GM18868 (cell line): ENCODE results near the gene TBC1D22B.

ENCODE experiments used
- ATAC-seq: cut with Tn5 transposase; IDR thresholded peaks from one replicate; pipeline ENCODE4 v1.9.1; 2021; ENCODE audit warnings: mild to moderate bottlenecking, moderate library complexity; ENCODE audit not compliant: unreplicated experiment

TBC1D22B gene

DNA sequence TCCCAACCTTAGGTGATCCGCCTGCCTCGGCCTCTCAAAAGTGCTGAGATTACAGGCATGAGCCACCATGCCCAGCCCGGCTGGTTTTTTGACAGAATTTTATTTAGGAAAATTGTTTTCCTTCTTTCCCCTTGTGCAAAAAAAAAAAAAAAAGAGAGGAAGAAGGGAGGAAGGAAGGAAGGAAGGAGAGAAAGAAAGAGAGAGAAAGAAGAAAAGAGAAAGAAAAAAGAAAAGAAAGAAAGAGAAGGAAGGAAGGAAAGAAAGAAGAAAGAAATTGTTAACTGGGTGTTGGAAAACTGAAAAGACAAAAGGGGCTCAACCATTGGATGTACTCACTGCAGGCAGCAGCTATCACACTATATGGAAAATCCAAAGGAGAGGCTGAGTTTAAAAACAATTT is 94.8 kb downstream of the TBC1D22B start:
- ATAC-seq = no peak

DNA sequence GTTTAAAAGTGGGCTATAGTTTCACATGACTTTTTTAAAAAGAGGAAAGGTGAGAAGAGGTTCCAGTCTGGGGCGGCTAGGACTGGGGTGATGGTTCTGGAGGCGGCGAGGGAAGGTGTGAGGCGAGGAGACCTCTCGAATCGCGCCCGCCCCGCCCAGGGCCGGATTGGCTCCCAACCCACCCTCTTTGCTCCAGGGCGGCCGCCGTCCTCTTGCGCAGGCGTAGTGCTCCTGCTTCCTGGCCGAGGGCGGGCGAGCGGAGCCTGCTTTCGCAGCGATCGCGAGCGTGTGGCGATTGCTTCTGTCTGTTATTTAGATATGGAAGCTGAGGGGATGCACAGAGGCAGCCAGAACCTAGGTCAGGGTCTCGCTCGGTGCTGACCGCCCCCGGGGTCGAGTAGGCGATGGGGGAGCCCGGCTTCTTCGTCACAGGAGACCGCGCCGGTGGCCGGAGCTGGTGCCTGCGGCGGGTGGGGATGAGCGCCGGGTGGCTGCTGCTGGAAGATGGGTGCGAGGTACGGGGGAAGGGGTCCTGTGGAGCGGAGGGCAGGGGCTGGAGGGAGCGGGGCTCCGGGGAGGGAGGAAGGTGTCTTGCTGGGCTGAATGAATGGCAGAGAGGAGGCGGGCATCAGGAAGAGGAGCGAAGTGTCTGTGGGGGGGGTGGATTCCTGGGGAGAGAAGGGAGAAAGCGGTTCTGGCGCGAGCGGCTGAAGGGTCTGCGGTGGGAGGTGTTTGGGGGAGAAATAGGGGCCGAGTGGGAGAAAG is 96.4 kb downstream of the TBC1D22B start, which contains the start of gene RNF8:
TSS of gene RNF8 (plus strand) at position 223 of the 765 bp plus-strand sequence. CDS start at position 405, 182 bp downstream.
- ATAC-seq = peak; percentile 94

DNA sequence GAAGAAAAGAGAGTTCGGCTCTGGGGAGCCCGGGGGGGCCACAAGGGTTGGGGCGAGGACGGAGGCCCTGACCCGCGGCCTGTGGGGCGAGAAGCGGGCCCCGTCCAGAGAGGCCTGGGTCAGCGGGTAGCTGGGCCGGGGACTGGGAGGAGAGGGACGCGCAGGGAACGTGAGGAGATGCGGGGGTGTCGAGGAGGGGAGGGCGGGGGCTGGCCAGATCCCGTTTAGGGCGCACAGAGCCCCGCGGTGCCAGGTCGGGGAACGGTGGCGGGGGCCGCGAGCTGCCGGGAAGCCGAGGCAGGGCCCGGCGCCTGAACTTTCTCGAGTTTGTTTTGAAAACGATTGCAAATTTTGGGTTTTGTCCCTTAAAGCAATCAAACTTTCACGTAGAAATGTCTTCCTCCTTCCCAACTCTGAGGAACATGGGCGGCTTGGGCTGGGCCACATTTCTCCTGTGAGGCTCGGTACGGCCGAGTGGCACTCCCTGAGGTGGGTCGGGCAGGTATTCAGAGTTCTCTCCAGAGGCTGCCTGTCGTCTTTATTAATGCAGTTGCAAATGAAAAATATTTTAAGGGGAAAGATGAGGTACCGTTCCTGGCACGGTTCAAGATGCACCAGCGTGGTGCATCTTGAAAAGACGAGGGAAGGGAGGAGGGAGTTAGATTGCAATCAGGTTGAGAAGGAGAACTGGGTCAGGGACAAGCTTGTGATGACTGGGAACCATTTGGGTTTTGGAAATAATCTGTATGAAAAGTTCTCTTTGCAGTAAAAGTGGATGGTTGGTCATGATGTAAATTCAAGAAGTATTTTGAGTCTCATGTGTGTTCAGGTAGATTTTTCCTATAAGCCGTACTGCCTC is 97.2 kb downstream of the TBC1D22B start:
- ATAC-seq = no peak

DNA sequence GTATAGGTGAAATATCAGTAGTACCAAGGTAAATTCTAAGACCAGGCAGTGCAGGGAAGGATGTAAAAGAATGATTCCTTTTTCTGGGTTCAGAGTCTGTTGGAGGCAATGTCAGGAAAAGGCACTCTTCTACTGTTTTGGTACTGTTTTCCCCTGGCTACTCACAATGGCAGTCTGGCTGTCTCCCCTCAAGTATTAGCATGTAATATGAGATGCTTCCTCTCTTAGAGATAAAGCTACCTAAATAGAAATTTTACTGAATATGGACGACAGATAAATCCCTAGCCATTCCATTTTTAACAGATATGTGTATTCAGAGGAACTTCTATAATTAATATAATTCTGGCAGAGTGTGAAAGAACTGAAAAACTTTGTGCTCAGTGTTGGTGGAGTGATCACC is 99.7 kb downstream of the TBC1D22B start:
- ATAC-seq = no peak

DNA sequence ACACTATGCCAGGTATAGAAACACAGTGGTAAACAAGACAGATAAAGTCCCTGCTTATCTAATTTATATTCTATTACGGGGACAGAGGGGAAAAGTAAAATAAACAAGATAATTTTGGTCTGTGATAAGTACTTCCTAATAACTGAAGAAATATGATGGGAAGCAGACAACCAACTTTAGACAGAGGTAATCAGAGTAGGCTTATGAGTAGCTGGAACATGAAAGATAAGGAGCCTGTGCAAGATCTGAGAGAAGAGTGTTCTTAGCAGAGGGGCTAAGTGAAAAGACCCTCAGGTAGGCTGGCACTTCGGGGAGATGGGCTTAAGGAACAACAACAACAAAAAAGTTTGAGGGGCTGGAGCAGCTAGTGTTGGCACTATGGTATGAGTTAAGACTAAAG is 100.3 kb downstream of the TBC1D22B start:
- ATAC-seq = no peak

DNA sequence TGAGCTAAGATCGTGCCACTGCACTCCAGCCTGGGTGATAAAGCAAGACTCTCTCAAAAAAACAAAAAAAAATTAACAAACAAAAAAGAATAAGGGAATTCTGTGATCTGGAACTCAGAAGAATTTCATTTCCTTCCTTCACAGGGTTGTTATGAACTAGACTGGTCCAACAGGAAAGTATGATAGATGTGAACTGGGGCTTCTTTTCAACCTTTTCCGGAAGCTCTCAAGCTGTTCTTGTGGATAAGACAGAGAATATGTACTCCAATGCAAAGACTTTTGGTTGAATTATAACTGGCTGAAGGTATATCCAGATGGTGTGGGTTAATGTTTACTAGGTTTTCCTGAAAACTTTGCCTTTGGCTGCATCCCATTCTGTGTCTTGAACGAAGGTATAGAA is 101.5 kb downstream of the TBC1D22B start:
- no peak for ATAC-seq

DNA sequence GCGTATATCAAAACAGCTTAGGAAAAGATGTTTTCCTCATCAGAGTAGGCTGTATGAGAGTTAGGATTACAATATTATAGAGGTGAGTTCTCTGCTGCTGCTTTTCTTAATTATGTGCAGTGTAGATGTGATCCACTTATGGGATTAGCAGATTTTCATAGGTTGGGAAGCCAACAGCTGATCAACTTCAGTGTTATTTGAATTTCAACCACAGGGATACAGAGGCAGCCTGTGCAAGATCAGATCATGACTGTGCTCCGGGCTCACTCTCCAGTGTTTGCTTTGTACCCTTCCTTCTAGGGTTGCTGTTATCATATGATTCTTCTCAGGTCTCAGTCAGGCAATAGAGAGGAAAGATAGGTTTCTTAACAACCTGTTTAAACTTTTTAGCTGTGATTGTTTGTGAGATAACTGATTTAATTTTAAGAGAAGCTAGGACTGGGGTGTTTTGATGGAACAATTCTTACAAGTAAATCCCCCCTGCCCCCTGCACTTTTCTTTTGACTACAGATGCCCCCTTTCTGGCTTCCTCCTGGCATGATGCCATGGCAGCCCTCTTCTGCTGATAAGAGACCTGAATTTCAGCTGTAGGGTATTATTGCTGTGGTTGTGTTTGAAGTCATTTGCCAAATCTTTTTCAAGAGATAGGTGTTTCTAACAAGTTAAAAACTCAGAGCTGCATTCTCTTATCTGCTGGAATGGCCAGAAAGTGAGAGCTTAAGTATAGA is 104.7 kb downstream of the TBC1D22B start:
- no peak for ATAC-seq

DNA sequence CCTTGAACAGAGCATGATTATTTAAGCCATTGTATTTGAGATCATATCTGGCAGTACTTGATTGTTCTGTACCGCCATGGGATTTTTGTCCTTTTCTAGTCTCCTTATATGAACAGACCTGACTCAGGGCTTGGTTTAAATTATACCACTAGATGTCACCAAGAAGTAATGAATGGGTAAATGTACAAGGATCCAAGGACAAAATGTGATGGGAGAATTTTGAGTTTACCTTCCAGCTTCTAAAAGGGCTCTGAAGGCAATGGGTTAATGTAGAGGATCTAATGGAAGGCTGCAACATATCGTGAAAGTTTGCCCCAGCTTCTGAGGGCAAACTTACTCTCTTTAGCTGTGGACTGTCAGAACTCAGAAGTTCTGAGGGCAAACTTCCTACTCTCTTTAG is 108.2 kb downstream of the TBC1D22B start:
- no peak for ATAC-seq

DNA sequence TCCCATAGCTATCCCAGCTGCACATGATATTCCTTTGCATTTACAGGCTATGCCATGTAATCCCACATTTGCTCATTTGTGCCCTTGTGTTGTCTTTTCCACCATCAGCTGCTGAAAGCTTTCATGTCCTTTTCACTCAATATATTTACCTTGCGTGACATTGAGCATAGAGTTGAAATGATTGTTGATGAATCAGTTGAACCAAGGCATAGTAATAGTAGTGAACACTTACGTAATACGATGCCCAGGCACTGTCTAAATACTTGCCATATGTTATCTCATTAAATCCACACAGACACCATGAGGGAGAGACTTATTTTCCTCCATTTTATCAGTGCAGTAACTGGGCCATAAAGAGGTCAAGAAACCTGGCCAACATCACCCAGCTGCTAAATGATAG is 109.3 kb downstream of the TBC1D22B start:
- ATAC-seq = no peak

DNA sequence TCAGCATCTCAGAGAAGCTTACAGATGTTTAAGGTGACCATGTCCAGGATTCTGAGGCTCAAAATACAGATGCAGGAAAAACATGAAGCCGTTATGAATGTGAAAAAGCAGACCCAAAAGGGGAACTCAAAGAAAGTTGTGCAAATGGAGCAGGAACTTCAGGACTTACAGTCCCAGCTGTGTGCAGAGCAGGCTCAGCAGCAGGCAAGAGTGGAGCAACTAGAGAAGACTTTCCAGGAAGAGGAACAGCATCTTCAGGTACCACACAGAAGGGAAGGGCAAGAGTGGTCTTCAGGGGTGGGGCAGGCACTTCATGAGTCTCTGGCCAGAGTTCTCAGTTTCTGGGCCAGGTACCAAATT is 111.4 kb downstream of the TBC1D22B start:
- no peak for ATAC-seq

DNA sequence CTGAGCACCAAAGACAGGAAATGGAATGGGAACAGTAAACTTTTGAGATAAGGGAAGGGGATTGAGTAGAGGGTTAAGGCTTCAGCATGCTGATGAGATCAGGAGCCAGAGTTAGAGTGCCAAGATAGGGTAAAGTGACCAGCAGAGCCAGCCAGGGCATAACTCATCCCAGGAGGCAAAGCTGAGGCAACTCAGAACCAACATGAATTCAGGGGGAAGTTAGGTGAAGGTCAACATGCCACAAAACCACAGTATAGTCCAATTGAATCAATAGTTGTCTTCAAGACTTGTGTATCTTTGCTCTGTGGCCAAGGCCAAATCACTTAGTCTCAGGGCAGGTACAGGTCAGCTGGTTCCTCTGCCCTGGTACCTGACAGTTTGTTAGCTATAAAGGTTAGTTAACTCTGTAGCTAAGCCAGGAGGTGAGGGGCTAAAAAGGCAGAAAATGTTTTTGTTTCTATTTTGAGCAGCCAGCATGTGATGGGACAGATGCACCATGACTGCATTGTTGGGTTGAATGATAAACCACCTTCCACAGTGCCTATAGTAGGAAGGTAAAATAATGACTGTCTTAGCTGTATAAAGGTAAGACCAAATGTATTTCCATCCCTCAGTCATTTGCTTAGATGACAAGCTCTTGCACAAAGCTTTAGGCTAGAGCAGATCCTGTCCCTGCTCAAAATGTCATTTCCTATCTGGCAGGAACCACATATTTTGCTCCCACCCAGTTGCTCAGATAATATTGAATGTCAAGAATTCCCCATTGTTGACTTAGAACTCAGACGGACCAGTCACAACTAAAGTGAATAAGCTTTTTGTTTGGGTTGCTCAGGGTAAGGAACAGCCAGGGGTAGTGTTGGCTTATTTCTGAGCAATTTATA is 112.0 kb downstream of the TBC1D22B start:
- no peak for ATAC-seq

DNA sequence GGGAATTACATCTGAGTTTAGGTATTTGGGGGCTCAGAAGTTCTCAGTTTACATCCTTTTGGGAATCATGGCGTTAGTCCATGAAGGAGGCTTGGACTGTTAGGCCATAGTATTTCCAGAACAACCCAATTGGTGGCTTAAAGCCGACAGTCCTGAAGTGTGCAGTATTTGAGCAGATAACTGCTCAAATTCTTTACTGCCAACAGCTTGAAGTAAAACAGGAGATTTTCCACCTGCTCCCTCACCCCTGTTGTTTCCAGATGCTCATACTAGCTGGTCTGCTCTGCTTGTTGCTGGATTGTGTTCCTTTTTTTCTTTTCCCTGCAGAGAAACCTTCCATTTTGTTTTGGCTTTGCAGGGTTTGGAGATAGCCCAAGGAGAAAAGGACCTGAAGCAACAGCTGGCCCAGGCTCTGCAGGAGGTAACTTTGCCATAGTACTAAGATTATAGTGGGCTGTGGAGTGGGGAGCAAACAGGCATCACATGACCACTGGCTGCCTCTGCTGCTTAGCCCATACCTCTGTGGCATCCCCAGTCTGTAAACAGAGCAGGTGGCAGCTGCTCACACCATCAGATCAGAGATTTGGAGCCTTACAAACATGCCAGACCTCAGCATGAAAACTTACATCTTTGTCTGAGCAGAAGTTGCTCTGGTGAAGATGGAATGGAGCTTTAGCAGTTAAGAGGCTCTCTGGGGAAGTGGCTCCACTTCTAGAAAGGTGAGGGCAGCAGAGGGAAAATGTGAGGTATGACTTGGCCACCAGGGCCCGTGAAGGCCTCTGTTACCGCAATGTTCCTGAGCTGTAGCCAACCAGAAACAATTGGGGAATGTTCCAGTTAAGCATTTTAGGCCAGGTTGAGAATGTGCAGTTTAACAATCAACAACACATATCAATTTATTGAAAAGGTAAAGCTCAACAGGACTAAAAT is 113.8 kb downstream of the TBC1D22B start:
- no peak for ATAC-seq

DNA sequence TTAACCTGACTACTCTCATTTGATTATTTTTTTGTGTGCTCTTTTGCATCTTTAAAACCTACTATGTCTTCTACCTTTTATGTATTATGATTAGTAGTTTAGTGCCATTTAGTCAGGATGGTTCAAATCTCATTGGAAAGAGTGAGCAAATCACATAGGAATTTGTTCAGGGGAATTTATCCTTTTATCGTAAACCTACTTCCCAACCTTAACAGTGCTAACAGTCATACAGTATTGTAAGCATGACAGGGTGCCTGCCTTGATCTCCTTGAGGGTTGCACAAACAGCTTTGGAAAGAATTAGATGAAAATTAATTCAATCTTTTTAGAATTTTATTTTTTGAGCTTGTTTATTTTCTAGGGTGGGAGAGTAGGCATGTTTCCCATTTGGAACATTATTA is 114.5 kb downstream of the TBC1D22B start:
- no peak for ATAC-seq

DNA sequence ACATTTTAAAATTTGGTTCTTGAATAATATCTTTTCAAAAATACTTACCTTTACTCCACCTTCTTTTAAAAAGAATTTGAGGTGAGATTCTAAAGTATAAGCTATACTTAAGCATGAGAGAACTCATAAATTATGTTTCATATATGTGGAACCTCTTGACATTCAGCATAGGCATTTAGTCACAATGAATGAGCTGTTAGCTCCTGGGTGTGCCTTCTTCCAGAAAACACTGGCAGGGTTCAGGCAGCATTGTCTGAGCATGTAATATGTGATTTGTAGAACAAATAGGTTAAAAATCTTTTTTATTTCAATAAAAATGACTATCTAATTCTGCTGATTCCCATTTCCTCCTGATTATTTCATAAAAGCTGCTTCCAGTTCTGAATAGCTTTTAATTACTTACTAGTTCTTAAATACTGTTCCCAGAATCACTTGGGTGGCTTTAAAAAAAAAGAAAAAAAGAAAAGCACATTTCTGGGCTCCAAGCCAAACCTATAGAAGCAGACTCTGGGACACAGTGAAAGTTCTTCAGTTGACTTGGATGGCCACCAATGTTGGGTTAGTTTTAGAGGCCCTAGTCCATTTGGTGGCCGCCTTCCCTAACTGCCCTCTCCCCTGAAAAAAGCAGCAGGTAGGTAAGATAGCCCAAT is 116.4 kb downstream of the TBC1D22B start:
- no peak for ATAC-seq

DNA sequence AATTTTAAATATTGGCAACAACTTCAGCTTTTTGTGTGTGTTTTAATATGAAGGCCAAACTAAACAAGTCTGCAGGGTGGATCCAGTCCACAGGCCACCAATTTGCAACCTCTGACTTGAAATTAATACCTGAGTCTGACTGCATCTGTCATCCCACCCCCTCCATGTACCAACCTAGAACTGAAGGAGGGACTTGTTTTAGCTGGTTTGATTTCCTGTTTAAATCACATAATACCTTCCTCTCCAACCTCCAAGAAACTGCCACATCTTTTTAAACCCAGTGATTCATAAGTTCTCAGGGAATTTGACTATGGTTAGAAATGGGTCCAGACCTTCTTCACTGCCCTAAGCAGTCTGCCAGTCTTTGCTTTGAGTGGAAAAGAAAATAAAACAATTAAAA is 117.8 kb downstream of the TBC1D22B start:
- no peak for ATAC-seq

DNA sequence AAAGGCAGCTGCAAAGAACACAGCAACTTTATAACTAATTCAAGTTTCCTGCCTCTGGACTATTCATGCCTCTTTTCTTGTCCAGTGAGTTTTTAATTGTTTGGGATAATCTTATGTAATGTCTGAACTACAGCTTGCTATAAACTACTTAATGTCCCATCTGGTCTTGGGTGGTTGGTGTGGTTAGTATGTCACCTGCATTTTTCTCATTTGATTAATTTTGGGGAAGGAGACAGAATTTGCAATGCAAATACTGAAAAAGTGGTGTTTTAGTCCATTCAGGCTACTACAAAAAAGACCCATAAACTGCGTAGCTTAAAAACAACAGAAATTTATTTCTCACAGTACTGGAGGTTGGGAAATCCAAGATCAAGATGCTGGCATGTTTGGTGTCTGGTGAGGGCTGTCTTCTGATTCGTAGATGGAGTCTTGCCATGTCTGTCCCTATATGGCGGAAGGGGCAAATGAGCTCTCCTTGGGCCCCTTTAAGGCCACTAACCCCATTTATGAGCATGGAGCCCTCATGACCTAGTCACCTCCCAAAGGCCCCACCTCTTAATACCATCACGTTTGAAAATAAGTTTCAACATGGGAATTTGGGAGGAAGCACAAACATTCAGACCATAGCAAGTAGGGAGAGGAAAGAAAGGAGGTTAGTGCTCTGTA is 118.6 kb downstream of the TBC1D22B start:
- no peak for ATAC-seq

DNA sequence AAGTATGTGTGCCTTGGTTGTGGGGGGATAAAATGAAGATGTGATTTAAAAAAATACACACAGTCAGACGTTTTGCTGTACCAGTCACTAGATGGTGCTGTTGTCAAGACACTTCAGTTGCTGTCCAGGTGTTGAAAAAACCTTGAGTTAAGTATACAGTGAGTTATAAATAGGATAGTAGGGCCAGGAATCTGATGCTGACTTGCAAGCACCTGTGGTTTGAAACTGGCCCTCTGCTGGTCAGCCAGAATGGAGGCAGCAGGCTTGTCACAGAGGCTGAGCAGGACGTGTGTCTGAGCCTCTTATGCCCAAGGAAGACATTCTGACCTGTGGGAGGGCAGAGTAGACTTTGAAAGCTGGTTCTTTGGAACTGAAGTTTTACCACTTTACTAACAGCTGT is 124.0 kb downstream of the TBC1D22B start:
- ATAC-seq = no peak
